Tibial nerve (tissue), 4 donors: Measurements from ENCODE around the gene TTLL3.

Experiments used
- CTCF ChIP-seq, 5 experiments: fragments of 200-600 bp in 3 of 5; fragments of 450-650 bp in 2 of 5; sonication (generic) in 3 of 5; IDR thresholded peaks; one replicate each; pipeline ENCODE4 v1.5.1; 2016 to 2019; ENCODE audit warnings: antibody characterized with exemption in 5 of 5, mild to moderate bottlenecking in 3 of 5, moderate library complexity in 2 of 5
- EP300 ChIP-seq, 2 donors: sonication (generic); formaldehyde crosslinking; IDR thresholded peaks; one replicate each; pipeline ENCODE4 v1.6.1; 2017; ENCODE audit warnings: antibody characterized with exemption in 2 of 2, mild to moderate bottlenecking in 1 of 2
- POLR2A ChIP-seq, 2 donors: fragments of 450-650 bp; IDR thresholded peaks; one replicate each; pipeline ENCODE4 v1.6.1; 2017; ENCODE audit warnings: antibody characterized with exemption in 2 of 2, mild to moderate bottlenecking in 2 of 2, moderate library complexity in 2 of 2

- TF ChIP-seq CTCF (IDR thresholded peaks at IDR 0.05): no peak
- TF ChIP-seq EP300 (IDR thresholded peaks at IDR 0.05): no peak
- no peak for TF ChIP-seq POLR2A (IDR thresholded peaks at IDR 0.05)
These were observed 23.8 kb upstream of the TTLL3 start for GRCh38 chr3:9786209-9786739.
